Measurements from ENCODE around the gene FRA10AC1.
"Not testable (repeated sequence)": the region's sequence is repeated elsewhere in the genome, so short reads cannot be mapped to it uniquely, and the experiment has no call there.

FRA10AC1 gene

DNA sequence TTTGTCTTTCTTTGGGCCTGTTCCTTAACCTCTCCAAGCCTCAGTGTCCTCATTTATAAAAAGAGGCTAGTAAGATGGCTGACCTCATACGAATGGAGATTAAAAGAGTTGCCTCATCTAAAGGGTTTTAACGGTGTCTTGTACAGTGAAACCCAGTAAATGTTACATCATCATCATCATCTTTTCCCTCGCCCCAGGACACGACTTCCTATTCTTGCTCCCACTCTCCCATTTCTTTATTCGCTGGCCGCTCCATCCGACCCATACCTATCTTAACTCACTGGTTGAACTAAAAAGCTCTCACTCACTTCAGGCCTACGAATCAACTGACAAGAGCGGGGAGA, 554 bp downstream of the FRA10AC1 start:
- DNase-seq, result no peak

DNA sequence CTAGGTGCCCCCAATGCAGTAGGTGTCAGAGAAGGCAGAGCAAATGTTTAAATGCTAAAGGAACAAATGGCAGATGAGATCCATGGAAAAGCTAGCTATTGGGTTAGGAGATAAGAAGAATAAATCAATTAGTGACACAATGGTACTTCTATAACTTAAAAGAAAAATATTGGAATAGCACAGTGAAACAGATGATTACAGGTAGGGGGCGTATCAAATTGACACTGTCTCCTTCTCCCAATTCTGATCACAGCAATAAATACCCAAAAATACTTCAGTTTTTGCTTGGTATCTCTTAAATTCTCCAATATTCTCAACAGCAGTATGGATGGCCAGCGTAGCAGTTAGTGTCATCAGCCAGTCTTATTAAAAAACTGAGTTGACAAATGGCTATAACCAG, 5.2 kb downstream of the FRA10AC1 start:
- no peak for DNase-seq

DNA sequence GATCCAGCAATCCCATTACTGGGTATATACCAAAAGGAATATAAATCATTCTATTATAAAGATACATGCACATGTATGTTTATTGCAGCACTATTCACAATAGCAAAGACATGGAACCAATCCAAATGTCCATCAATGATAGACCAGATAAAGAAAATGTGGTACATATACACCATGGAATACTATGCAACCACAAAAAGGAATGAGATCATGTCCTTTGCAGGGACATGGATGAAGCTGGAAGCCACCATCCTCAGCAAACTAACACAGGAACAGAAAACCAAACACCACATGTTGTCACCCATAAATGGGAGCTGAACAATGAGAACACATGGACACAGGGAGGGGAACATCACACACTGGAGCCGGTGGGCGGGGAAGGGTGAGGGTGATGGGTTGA, 5.8 kb downstream of the FRA10AC1 start:
- DNase-seq, result not testable (repeated sequence)

DNA sequence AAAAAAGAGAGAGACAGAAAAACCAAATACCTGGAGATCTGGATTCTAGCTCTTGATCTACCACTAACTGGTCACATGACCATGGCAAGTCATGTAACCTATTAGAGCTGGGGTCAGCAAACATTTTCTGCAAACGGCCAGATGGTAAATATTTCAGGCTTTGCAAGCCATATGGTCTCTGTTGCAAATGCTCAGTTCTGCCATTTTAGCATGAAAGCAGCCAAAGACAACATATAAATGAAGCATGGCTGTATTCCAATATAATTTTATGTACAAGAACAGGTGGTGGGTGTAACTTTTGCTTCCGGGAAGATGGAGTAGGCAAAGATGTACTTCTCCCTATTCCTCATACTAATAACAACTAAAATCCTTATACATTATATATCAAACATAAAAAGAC, 6.7 kb downstream of the FRA10AC1 start:
- no peak for DNase-seq

DNA sequence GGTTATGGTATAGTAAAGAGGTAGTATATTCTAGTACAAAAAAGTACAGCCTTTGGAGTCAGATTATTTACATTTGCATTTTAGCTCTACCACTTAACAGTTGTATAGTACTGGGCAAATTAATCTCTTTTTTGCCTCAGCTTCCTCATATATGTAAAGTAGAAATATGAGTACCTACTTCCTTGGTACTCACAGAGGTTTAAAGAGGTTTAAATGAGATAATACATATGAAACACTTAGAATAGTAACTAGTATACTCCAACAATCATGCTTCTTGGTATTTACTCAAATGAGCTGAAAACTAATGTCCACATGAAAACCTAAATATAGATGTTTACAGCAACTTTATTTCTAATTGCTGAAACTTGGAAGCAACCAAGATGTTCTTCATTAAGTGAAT, 14.7 kb downstream of the FRA10AC1 start:
- DNase-seq, result no peak

DNA sequence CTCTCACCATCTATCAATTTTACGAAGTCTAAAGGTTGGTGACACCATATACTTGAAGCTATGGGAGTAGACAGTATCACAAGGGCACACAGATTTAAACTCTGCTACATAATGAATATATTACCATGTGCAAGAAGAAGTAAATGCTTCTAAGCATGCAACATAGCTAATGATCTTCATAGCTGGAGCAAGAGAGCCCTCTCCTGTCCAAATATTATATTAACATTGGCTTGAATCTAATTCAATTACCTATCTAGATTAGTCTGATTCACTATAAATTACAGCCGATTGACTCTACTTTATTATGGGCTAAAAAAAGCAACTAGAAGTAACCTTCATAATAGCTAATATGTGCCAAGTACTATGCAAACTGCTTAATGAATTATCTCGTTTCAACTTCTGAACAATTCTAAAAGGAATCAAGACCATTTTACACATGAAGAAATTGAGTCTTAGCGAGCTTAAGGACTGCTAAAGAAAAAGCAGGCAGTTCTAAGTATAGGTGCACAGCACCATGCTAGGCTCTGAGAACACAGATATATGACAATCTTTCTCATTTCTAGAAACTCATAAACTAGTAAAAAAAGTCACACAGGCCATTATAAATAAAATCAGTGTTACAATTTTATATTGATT, 21.9 kb downstream of the FRA10AC1 start:
- DNase-seq, result peak; percentile 27

DNA sequence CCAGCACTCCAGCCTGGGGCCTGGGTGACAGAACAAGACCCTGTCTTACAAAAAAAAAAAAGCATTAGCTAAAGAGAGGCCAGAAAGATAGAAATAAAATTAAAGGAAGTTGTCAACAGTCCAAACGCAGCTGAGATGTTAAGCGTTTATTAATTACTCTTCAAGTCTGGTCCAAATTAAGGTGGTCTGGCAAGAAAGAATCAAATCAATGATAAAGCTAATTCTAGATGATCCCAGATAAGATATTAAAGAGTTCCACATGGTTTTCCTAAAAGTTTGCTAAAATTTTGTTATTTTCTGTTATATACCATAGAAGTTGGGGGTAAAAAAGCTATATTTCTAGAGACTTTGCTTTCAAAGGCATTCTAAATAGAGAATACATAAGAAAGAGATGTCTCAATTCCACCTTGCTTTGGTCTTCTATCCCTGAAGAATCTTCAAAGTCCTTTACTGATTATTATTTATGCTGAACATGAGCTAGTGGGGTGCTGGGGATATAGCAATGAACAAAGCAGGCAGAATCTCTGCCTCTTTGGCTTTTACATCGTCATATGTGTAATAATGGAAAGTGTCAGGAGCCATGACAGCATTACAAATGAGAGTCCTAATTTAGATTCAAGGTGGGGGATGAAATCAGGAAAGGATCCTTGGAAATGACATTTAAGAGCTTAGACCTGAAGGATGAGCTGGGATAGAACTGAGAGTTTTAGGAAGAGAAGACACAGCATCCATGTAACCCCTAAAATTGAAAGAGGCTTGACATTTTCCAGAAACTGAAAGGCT, 23.4 kb downstream of the FRA10AC1 start:
- no peak for DNase-seq

DNA sequence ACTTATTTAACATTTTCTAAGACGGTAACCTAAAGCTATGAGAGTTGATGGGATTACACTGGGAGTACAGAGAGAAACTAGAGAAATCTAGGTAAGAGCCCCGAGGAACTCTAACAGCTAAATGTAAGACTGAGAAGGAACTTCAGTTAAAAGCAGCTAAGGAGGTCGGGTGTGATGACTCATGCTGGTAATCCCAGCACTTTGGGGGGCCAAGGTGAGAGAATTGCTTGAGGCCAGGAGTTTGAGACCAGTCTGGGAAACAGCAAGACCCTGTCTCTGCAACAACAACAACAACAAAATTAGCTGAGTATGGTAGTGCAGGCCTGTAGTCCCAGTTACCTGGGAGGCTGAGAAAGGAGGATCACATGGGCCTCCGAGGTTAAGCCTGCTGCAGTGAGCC, 24.0 kb downstream of the FRA10AC1 start:
- no peak for DNase-seq

DNA sequence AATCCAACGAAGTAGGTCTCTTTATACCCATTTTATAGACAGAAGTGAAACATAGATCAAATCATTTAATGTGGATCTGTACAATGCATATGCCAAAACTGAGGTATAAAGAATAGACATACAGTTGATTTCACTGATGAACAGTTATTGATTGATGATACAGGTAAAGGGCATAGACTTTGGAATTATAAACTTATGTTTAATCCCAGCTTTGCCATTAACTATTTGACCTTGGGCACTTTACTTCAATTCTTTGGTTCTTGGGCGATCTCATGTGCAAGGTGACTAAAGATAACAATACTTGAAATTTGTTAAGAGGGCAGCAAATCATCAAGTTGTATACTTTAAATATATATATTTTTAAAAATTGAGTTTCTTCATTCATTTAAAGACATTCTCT, 28.6 kb downstream of the FRA10AC1 start:
- DNase-seq, result no peak

DNA sequence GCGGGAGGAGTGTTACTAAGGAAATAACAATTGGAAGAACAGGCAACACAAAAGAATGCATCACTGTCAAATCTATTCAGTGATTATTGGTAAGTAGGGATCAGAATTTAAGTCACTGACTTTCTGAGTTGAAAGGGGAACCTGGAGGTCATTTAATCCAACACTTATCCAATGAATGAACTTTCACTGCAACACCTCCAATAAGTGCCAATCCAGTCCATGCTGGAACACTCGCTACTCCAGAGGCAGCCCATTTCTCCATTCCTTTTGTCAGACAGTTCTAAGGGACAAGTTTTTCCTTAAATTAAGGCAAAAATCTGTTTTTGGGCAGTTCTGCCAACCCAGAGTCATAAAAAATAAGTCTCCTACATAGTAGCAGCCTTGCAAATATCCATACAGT, 29.5 kb downstream of the FRA10AC1 start:
- no peak for DNase-seq

DNA sequence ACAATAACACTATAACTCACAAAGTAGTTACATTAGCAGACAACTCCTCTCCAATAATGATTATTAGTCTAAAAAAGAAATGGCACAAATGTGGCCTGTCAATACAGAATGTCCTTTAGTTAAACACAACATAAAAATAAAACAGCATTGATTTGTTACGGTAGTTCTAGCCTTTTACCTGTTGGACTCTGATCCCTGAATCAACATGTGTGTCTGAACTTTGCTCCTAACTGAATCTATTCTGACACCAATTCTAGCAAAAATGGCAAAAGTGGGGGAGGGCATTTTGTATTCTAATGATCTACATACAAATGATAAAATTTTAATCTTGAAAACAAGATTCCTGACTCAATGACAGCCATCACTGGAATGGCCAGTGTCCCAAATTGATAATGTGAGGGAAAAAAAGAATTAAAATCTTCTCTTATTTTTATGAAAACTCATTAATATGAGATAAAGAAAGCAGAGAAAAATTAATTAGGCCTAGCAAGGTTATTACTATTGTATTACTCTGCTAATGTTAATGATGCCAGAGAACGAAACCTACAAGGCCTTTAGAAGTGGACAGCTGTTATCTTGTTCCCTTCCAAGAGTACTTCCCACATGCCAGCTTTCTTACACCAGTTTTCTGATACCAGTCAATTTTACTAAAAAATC, 30.2 kb downstream of the FRA10AC1 start:
- DNase-seq, result no peak

DNA sequence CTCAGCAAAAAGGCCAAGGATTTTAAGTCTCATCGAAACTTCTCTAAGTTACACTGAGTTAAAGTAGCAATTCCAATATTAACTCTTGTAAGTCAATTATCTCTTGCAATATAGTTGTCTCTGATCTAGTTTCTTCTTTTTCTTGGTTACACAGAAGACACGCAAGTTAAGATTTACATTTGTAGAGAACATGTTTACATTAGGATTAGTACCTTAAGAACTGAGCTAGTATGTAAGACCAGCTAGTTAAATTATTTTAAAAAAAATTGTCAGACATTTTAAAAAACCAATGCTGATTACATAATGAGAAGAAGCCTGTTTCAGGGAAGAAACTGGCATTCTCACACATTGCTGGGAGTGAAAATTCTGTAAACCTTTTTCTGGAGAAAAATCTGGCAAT, 31.4 kb downstream of the FRA10AC1 start:
- no peak for DNase-seq

DNA sequence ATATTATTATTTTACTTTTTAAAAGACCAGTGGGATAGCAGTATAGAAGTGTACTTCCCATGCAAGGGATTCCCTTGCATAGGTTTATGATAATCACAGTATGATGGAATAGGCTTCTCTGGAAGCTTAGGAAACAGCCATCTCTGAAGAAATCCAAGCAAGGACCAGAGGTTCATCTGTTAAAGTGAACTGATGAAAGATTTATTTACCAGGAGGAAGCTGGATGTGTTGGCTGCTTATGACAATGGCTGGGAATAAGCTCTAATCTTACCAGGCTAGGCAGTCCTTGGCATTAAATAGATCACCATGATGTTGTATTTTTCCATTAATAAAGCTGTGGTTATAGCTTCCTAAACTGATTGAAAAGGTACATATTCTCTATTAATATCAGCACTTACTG, 32.0 kb downstream of the FRA10AC1 start:
- DNase-seq, result no peak

DNA sequence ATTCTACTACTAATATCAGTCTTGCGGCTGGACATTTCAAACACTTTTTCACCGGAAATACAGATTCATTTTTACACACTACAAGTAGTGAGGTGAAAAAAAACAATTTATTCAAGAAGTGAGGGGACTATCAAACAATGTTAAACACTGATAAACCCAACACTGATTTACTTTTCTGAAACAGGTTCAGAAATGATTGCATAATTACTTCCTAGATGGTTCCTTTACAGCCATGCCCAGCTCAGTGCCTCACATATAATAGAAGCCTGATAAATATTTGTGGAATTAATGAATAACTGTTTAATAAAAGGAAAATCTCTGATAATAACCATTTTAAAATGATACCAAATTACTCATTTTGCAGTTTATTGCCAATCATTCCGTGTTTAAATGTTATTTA, 34.6 kb downstream of the FRA10AC1 start:
- DNase-seq, result no peak

DNA sequence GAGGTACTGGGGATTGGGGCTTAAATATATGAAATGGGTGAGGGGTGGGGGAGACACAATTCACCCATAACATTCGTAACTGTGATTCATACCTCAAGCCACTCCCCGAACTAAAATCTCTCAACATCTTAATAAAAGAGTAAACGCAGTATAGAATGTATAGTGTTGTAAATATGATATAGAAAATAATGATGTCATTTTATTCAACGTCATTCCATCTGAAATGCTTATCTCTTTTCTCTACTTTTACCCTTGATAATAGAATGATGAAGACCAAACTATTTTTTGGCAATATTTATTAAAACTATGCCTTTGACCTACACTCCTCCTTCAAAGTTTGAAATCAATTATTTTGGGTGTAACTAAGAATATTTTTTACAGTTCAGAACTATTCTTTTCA, 36.4 kb downstream of the FRA10AC1 start:
- DNase-seq, result no peak

DNA sequence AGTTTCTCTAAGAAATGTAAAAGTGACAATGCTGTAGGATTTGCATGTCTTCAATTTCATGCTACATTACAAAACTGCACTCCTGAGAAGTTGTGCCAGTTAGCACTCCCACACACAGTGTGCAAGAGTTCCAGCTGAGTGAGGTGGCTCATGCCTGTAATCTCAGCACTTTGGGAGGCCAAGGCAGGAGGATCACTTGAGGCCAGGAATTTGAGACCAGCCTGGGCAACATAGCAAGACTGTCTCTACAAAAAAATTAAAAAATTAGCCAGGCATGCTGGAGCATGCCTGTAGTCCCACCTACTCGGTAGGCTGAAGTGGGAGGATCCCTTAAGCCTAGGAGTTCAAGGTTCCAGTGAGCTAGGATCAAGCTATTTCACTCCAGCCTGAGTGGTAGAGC, 44.6 kb downstream of the FRA10AC1 start:
- no peak for DNase-seq

DNA sequence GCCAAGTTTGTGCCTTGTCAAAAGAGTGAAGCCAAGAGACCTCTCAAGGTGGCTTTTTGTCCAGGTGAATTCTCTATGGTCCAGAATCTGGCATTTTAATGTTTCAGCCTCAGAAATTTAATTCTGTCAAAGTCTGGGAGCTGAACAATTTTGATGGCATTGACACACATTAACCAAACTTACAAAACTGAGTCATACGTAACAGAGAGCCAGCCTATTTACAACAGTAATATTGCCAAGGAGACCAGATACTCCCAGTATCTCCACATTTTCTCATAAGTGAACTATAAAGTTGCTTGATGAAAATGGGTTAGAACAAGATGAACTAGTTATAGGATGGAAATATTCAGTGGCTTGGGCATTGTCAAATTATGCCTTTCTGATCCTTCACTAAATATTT, 46.2 kb downstream of the FRA10AC1 start:
- DNase-seq, result no peak

DNA sequence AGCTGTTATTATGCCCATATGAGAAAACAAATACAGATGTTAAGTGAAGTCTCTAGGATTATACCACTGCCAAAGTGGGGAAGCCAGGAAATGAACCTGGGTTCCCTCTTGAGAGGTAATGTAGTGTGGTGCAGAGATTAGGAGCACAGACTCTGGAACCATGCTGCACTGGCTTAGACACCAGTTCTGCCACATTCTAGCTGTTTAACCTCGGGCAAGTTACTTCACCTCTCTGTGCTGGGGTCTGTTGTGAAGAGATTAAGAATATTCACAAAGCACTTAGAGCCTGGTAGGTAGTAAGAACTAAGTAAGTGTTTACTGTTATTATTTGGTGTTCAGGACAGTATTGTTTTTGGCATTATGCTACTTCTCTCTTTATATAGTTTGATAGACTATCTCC, 48.2 kb downstream of the FRA10AC1 start:
- DNase-seq, result no peak

DNA sequence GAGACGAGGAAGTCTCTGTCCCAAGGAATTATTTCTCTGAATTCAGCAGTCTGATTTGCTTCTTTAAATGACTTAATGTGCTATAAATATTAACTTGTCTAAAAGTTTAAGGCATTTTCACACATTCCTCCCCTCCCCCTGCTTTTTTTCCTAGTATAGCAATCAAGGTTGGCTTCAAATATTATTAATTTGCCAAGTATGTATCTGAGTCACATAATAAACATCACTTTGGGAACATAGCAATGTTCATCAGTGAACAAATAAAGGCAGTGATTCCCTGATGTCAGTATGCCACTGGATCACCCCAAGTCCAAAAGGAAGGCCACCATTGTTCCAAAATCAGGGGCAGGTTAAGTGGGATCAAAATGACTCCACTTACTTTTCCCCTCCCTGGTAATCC, 49.5 kb downstream of the FRA10AC1 start:
- DNase-seq, result no peak

DNA sequence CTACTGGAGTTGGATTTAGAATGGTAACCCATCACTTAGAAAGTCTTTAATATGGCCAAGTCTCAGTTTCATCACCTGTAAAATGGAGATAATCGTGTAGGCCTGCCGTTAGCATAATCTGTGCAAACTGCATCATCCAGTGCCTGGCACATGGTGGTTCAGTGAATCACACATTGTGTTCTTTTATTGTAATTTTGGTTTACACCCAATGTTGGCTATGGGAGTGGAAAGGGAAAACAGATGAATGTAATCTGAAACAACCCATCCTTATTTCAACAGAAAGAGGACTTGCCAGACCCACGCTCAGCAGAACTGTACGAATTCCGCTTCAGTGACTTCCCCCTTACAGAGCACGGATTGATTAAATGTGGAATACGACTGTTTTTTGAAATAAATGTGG, 62.6 kb downstream of the FRA10AC1 start:
- DNase-seq, result no peak

DNA sequence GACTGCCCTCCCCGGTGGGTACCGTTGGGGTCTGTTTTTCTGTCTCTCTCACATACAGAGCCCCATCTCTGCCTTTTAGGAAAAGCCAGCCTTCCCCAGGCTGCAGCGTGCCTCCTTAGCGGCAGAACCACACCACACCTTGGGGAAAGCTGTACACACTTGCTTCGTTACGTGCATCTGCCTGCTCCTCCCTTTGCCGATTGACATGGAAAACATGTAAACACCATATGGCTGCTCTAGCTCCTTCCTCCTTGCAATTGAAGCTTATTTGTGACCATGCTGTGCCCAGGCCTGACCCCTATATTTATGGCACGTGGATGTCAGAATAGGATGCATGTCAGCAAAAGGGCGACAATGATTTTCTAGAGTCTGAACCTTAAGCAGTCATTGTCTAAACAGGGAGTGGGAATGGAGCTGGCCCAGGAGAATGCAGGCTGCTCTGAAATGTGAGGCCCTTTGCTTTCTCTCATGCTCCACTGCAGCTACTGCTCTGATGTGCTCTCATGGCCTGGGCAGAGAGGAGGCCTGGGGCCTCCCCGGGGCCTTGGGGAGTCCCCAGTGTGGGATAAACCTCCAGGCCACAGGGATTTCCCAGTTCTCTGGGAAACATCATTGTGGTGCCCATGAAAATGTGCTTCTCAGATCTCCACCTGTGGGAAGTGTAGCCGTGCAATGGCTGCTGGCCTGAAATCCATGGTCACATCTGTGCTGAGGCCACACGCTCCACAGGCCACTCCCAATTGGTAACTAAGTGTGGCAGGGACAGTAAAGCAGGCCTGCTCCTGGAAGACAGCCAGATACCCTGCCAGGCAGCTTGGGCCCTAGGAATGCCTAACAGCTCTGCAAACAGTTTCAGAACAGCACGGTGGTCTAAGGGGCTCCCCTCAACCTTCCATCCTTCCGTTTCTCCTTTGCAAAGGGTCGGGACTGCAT, 71.5 kb downstream of the FRA10AC1 start:
- DNase-seq, result no peak

DNA sequence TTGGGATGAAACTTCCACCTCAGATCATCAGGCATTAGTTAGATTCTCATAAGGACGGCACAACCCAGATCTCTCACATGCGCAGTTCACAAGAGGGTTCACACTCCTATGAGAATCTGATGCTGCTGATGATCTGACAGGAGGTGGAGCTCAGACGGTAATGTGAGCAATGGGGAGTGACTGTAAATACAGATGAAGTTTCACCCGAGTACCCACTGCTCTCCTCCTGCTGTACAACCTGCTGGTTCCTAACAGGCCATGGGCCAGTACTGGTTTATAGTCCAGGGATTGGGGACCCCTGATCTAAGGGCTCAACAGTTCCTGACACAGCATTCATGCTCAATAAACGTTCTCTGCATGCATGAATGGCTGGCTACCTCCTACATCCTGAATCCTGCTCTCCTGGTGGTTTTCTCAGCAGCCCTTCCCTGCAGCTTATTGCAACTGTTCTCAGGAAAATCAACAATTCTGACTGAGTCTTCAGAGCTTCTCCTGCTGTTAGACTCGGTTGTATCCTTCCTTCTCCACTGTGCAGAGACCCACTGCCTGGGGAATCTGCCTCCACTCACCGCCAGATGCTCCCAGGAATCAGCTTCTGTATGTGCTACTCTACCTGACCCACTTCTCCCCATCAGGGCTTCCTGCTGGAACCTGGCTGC, 72.6 kb downstream of the FRA10AC1 start:
- no peak for DNase-seq

DNA sequence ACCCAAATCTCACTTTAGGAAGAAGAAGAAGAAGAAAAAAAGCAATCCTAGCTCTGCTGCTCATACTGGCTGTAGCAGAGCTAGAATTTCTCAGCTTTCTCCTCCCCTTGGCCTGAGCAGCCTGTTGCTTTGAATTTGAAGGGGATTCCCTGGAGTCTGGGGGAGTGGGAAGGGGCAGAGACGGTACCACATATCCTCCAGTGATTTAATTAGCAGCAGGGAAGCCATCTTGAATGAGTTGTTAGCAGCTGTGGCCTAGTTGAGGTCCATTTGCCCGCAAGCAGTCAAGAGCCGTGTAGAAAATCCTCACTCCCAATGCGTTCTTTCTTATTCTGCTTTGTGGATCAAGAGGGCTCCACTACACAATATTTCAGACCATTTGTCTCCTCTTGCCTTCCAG, 73.5 kb downstream of the FRA10AC1 start:
- DNase-seq, result no peak
